ENCODE data around the gene ZNF385B. TPM values are rescaled to one million over a fixed set of nuclear protein-coding genes. Genes with fewer than 3 reads are reported as not detected.

Gene ZNF385B
- total RNA-seq, 3 donors from 2014 or later (not counting 1 experiment from before 2014, with no cell fraction given), result 0.54 TPM; not detected in 2

DNA sequence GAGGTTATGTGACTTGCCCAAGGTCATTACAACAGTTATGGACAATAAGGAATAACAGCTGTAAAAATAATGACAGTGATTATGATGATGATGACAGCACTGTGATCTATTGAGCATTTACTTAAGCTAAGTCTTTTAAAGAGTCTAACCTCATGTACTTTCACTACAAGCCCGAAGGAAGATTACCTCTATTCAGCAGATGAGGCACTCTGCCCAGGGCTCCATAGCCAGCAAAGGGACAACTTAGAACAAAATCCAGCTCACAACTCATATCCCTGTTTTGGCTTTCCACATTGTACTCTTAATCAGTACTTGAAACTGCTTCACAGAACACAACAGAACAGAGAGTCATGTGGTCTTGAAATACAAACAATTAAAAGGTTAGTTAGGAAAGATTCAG is 290.2 kb downstream of the ZNF385B start:
- no peak for DNase-seq
- H3K4me3 Mint-ChIP-seq, result no peak overlapping the region

DNA sequence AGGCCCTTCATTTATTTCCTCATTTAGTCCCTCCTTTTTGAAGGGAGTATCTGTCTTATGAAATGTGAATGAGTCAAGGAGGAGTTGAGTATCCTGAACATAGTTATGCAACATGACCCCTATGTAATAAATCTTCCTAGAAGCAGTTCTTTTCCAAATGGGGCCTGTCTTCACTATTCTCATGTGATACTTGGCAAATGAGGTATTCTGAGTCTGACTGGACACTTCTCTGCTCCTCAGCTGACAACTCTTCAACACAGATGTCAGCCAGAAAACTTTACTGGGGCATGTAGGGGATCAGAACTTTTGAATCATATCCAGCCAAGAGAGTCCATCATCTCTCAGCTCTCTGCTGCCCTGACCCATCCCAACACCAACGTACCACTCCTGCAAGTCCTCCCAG is 291.6 kb downstream of the ZNF385B start:
- TF ChIP-seq, protein P1, sequence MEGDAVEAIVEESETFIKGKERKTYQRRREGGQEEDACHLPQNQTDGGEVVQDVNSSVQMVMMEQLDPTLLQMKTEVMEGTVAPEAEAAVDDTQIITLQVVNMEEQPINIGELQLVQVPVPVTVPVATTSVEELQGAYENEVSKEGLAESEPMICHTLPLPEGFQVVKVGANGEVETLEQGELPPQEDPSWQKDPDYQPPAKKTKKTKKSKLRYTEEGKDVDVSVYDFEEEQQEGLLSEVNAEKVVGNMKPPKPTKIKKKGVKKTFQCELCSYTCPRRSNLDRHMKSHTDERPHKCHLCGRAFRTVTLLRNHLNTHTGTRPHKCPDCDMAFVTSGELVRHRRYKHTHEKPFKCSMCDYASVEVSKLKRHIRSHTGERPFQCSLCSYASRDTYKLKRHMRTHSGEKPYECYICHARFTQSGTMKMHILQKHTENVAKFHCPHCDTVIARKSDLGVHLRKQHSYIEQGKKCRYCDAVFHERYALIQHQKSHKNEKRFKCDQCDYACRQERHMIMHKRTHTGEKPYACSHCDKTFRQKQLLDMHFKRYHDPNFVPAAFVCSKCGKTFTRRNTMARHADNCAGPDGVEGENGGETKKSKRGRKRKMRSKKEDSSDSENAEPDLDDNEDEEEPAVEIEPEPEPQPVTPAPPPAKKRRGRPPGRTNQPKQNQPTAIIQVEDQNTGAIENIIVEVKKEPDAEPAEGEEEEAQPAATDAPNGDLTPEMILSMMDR (IDR thresholded peaks at IDR 0.05), result no peak

More for the DNA sequence above, 290.2 kb downstream of the ZNF385B start:
- Histone ChIP-seq H3K4me1 (ENCODE audit: control insufficient read depth, insufficient read depth, low read length) (no peaks in the 10 kb centered on the region), H3K27me3 (ENCODE audit: control insufficient read depth, insufficient read depth, low read length) (no peaks in the 10 kb centered on the region), H3K27ac (ENCODE audit: low read length) (no peak overlapping the region), H3K9me3 (ENCODE audit: control insufficient read depth, insufficient read depth, low read length) (no peaks in the 10 kb centered on the region), H3K36me3 (ENCODE audit: control insufficient read depth, insufficient read depth, low read length) (no peaks in the 10 kb centered on the region), H3K4me3 (ENCODE audit: low read length) (no peak overlapping the region)
- Mint-ChIP-seq H3K36me3 (no peaks in the 10 kb centered on the region), H3K9me3 (peaks cover 3% of the 10 kb centered on the region in 2 donors), H3K4me1 (no peaks in the 10 kb centered on the region), H3K27me3 (ENCODE audit: low read depth in 2 of 2) (no peaks in the 10 kb centered on the region), H3K27ac (no peak overlapping the region)
- WGBS (ENCODE audit: insufficient coverage), result 89% methylated on average over 1 of the region's 1 CpG
- intact Hi-C loops (cut with micrococcal nuclease), result no loop called here
- no peak for ATAC-seq
- TF ChIP-seq, protein P1 (IDR thresholded peaks at IDR 0.05), result no peak

DNA sequence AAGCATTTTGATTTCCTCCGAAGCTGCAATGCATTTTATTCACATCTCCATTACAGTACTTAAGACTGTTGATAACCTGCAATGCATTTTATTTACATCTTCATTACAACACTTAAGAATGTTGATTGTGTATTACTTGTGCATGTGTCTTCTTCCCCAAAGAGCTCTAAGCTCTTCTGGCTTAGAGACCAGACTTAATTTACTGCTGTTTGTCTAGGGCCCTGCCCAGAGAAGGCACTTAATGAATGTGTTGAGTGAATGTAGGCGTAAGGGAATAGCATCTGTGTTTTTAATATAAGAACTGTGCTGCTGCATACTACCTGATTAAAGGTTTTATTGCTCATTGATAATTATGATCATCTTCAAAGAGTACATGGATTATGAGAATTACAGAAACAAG is 295.6 kb downstream of the ZNF385B start:
- no peaks in the 10 kb centered on the region for H3K27me3 ChIP-seq (ENCODE audit: control insufficient read depth, insufficient read depth, low read length)
- H3K9me3 ChIP-seq (ENCODE audit: control insufficient read depth, insufficient read depth, low read length), result no peaks in the 10 kb centered on the region
- Mint-ChIP-seq H3K27me3 (ENCODE audit: low read depth in 2 of 2) (no peaks in the 10 kb centered on the region), H3K4me1 (no peaks in the 10 kb centered on the region), H3K27ac (no peak overlapping the region), H3K4me3 (no peak overlapping the region), H3K9me3 (peaks cover 3 to 5% of the 10 kb centered on the region in 2 donors), H3K36me3 (no peaks in the 10 kb centered on the region)
- intact Hi-C loops (cut with micrococcal nuclease), result no loop called here
- H3K27ac ChIP-seq (ENCODE audit: low read length), result no peak overlapping the region
- TF ChIP-seq, protein P1 (IDR thresholded peaks at IDR 0.05), result no peak
- H3K4me1 ChIP-seq (ENCODE audit: control insufficient read depth, insufficient read depth, low read length), result no peaks in the 10 kb centered on the region
- WGBS (ENCODE audit: insufficient coverage), result 45% methylated on average over 2 of the region's 2 CpGs
- H3K36me3 ChIP-seq (ENCODE audit: control insufficient read depth, insufficient read depth, low read length), result no peaks in the 10 kb centered on the region
- no peak for DNase-seq
- no peak for ATAC-seq
- no peak overlapping the region for H3K4me3 ChIP-seq (ENCODE audit: low read length)

More for the DNA sequence above, 291.6 kb downstream of the ZNF385B start:
- no peak for ATAC-seq
- no peaks in the 10 kb centered on the region for H3K4me1 ChIP-seq (ENCODE audit: control insufficient read depth, insufficient read depth, low read length)
- H3K36me3 Mint-ChIP-seq, result no peaks in the 10 kb centered on the region
- no peaks in the 10 kb centered on the region for H3K27me3 ChIP-seq (ENCODE audit: control insufficient read depth, insufficient read depth, low read length)
- no CpG with 5 or more reads among the region's 1 CpG for WGBS (ENCODE audit: insufficient coverage)
- no peaks in the 10 kb centered on the region for H3K36me3 ChIP-seq (ENCODE audit: control insufficient read depth, insufficient read depth, low read length)
- no peak overlapping the region for H3K4me3 Mint-ChIP-seq
- DNase-seq, result no peak
- H3K4me1 Mint-ChIP-seq, result no peaks in the 10 kb centered on the region
- H3K9me3 Mint-ChIP-seq, result peaks cover 3 to 6% of the 10 kb centered on the region in 2 donors
- H3K27me3 Mint-ChIP-seq (ENCODE audit: low read depth in 2 of 2), result no peaks in the 10 kb centered on the region
- H3K9me3 ChIP-seq (ENCODE audit: control insufficient read depth, insufficient read depth, low read length), result no peaks in the 10 kb centered on the region
- H3K27ac ChIP-seq (ENCODE audit: low read length), result no peak overlapping the region
- H3K4me3 ChIP-seq (ENCODE audit: low read length), result no peak overlapping the region
- intact Hi-C loops (cut with micrococcal nuclease), result no loop called here
- no peak overlapping the region for H3K27ac Mint-ChIP-seq

DNA sequence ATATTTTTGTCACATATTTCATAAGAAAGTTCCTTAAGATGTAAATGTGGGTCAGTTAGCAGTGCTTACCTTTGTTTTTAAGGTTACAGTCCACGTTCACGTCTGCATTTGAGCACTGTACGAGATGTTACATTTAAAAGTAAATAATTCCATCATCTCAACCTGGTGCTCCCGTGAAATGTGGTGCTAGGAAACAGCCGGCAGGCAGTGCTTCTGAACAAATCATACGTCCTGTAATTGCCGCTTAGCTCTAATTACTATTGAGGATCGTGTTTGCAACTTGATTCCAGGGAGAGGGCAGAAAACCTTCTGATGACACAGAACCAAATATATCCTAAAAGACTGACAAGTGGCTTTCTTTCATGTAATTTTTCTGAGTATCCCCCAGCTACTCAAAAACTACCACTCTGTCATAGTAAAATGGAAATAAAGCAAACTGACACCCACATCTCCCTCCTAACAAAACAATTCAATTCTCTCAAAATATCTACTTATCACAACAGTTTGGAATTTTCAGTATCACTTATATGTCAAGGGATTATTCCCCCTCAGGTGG is 299.0 kb downstream of the ZNF385B start:
- H3K4me3 Mint-ChIP-seq, result no peak overlapping the region
- Histone ChIP-seq H3K4me3 (ENCODE audit: low read length) (no peak overlapping the region), H3K27ac (ENCODE audit: low read length) (no peak overlapping the region), H3K27me3 (ENCODE audit: control insufficient read depth, insufficient read depth, low read length) (no peaks in the 10 kb centered on the region), H3K4me1 (ENCODE audit: control insufficient read depth, insufficient read depth, low read length) (no peaks in the 10 kb centered on the region), H3K9me3 (ENCODE audit: control insufficient read depth, insufficient read depth, low read length) (no peaks in the 10 kb centered on the region), H3K36me3 (ENCODE audit: control insufficient read depth, insufficient read depth, low read length) (no peaks in the 10 kb centered on the region)
- TF ChIP-seq, protein P1 (IDR thresholded peaks at IDR 0.05), result no peak
- intact Hi-C loops (cut with micrococcal nuclease), result no loop called here
- H3K27ac Mint-ChIP-seq, result no peak overlapping the region
- ATAC-seq, result no peak
- DNase-seq, result no peak
- H3K36me3 Mint-ChIP-seq, result no peaks in the 10 kb centered on the region
- peaks cover 5 to 6% of the 10 kb centered on the region in 2 donors for H3K9me3 Mint-ChIP-seq
- WGBS (ENCODE audit: insufficient coverage), result 45% methylated on average over 8 of the region's 8 CpGs
- no peaks in the 10 kb centered on the region for H3K27me3 Mint-ChIP-seq (ENCODE audit: low read depth in 2 of 2)
- H3K4me1 Mint-ChIP-seq, result no peaks in the 10 kb centered on the region
